RPMI7951 (cell line): Measurements from ENCODE around the gene TMTC1. TPM values are rescaled to one million over a fixed set of nuclear protein-coding genes. Genes with fewer than 3 reads are reported as not detected.
A peak's percentile ranks its signal among the peaks of the same experiment; 100 is the strongest.

Experiments used
- DNase-seq: peaks from one replicate; pipeline ENCODE4 v3.0.0-alpha.2; 2012; ENCODE audit warnings: low read depth
- total RNA-seq: library from RNA; depleted of rRNA; stranded (reverse); fragments of >200 nt; shearing (Covaris generic); gene quantifications from 2 replicates; pipeline ENCODE4 v1.2.3, GENCODE V29; 2014

TMTC1 gene
- total RNA-seq, 1 experiment from 2014 or later, result 0.84 TPM

- DNase-seq, result no peak
Measured at GRCh38 chr12:29711381-29711780, 72.4 kb downstream of the TMTC1 start.

DNA sequence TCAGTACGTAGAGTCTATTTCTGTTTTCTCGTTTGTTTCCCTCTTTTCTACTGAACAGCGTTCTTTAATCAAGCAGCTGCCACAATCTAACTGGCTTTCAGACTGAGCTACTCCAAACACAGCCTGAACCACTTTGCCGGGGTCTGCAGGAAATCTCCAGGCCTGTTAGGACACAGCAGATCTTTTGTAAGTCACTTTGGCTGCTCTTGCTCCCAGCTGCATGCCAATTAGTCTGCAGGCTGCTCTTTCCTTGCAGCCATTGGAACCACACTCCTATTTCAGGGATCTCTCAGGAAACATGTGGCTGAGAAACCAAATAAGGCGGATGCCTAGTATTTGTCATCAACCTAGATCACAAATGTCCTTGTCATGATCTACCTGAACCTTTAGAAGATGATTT is 73.6 kb downstream of the TMTC1 start:
- DNase-seq, result peak; percentile 11

DNA sequence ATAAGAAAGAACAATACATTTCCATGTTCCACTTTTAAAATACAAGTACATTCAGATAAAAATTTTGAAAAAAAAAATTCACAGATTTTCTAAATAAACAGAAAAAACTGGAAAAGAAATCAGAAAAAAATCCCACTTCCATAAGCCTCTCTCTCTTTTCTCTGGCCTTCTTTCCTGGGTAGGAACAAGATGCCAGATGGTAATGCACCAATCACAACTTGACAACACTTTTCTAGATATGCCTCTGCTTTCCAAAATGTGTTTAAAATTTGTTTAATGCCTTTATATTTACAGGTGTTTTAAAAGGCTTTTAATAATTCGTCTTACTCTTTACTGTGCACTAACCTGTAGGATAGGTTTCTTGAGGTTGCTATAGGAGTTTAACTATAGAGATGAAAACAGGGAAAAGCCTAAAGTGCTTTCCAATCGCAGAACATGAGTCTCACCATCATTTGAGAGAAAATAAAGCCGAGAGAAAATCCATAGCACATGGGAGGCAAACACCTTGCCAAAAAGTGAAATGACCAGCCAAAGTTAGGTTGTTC is 74.2 kb downstream of the TMTC1 start:
- no peak for DNase-seq

DNA sequence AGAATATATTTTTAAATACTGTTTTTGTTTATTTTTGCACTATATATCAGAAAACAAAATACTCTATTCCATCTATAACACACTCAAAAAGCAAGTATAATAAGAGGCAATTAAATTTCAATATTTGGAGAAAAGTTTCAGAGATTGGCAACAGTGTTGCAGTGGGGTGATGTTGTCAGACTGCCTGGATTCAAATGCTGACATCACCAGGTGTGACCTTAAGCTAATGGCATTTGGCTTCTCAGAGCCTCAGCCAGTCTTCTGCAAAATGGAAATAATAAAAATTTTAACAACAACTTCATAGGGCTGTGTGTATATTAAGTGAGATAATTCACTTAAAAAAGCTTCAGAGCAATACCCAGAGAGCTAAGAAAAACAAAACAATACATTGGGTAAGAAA is 74.7 kb downstream of the TMTC1 start:
- no peak for DNase-seq

- no peak for DNase-seq
Measured at GRCh38 chr12:29707846-29708245, 75.9 kb downstream of the TMTC1 start.

- no peak for DNase-seq
Measured at GRCh38 chr12:29706311-29706710, 77.4 kb downstream of the TMTC1 start.

DNA sequence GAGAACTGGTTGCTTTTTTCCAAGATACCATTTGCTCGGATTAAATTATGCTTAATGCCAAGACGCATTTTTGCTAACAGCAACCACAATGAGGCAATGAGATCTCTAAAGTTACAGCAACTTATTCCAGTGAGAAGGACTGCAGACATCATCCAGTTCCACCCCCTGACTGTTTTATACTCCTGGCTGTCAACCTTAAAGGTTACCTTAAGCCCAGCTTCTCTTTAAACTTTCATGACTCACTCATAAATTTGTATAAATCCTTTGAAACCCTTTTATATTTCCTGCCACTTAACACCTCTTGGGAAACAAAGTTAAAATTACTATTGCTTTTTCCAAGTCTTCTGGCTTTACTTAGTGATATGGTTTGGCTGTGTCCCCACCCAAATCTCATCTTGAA is 80.2 kb downstream of the TMTC1 start:
- no peak for DNase-seq

DNA sequence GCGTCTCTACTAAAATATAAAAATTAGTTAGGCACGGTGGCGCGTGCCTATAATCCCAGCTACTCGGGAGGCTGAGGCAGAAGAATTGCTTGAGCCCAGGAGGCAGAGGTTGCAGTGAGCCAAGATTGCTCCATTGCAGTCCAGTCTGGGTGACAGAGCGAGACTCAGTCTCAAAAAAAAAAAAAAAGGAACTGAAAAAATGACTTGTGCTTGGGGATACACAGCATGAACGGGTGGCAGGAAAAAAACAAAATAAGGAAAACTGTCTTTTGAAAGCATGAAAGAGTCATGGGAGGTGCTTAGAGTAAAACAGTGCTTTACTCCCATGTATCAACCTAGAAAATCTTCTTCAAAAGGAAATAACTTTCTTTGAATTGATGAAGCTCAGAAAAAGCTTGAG is 80.8 kb downstream of the TMTC1 start:
- DNase-seq, result no peak

GRCh38 chr12:29702222-29702621 is 81.5 kb downstream of the TMTC1 start:
- no peak for DNase-seq

DNA sequence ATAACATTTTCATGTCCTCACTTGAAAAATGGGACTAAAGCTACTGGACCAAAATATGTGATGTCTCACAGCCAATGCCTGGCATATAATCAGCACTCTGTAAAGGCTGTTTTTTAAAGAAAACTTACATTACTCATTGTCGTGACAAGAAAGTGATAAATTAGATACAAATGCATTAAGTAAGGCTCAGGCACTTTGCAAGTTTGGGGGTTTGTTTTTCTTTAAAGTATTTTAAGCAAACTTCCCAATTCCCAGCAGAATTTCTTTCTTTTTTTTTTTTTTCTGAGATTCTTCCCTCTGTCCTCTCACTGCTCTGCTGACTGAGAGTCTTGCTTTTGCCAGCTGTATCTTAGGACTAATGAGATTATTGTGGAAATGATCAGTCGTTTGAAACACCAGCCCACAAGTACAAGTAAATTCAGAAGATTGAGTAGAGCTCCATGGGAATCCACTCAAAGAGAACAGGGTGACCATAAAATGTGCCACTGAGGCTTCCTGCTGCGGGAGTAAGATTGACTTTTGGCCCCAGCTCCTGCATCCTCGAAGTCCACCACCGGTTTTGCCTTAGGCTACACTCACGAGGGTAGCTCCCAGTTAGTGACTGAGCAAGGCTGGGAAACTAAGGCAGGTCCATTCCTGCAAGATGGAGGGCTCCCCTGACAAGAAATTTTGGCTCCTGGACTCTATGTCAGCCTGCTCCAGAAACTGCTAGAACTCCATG is 82.8 kb downstream of the TMTC1 start:
- DNase-seq, result no peak

DNA sequence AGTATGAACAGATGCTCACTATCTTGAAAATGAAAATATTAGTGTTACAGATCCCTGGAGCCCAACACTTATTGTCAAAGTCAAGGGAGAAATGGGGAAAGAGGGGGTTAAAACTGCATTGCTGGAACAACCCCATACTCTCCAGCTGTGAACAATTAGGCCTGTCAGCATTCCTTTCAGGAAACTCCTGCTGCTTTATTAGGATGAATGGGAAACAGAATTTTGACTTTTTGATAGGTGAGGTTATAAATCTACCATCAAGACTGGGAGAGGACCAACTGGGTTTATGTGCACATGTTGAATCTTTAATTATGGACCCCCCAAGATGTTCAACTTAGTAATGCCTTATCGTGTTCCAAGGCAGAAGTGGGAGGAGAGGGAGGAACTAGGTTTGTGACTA is 85.0 kb downstream of the TMTC1 start:
- no peak for DNase-seq

DNA sequence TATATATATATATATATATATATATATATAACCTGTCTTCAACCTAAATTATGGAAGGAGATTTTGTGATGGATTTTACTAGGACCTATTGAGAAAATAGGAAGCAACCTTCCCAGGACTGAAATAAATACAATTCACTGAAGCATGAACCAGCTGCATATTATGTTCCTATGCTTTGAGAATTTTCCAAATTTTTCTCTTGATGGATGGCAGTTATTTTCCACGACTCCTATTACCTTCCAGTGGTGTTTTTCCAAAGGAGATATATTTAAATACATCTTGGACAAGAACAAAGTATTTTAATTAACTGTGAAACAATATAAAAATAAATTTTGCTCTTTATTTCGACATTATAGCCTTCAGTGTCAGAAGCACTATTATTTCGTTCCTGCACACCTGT is 87.9 kb downstream of the TMTC1 start:
- no peak for DNase-seq

DNA sequence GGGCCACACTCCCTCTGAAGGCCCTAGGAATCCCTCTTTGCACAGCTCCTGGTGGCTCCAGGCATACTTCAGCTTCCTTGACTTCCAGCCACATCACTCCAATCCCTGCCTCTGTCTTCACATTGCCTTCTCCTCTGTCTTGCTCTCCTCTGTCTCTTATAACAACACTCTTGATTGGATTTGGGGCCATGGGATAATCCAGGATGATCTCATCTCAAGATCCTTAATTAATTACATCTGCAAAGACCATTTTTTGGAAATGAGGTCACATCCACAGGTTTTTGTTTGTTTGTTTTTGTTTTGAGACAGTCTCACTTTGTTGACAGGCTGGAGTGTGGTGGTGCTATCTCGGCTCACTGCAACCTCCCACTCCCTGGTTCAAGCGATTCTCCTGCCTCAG is 88.7 kb downstream of the TMTC1 start:
- DNase-seq, result no peak

DNA sequence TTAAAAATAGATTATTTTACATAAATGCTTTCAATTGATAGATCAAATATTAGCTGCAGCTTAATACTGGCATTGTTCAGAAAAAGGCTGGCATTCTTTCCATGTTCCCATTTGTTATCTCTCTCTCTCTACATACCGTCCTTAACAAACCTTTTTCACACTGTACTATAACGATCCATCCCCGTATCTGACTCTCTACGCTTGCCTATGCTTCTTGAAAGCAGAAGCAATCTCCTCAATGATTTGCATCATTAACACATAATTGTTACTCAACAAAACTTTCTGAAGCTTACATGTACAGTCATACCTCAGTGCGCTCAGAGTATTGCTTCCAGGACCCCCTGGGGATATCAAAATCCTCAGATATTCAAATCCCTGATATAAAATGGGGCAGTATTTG is 89.7 kb downstream of the TMTC1 start:
- no peak for DNase-seq

- DNase-seq, result no peak
Measured at GRCh38 chr12:29692237-29692636, 91.5 kb downstream of the TMTC1 start.

DNA sequence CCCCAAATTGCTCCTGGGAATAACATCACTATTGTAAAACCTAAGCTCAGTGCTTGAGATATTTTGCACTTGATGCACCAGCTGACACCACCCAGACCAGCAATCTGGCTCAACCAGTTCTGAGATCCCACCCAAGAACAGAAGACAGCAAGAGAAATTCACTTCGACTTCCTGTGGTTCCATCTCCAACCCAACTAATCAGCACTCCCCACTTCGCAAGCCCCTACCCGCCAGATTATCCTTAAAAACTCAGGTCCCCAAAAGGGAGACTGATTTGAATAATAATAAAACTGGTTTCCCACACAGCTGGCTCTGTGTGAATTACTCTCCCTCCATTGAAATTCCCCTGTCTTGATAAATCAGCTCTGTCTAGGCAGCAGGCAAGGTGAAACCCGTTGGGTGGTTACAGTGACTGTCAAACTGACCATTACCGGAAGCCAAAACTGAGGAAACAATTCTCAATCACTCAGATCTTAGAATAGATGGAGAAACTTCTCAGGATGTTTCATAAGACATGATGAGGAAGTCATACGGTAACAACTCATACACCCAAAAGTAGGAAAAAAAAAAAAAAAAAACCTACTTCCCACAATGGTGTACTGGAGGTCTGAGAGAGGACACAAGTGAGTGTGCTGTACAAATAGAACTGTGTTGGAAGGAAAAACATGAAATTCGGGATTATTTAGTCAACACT is 92.4 kb downstream of the TMTC1 start:
- DNase-seq, result no peak

GRCh38 chr12:29690728-29691127 is 93.0 kb downstream of the TMTC1 start:
- no peak for DNase-seq

DNA sequence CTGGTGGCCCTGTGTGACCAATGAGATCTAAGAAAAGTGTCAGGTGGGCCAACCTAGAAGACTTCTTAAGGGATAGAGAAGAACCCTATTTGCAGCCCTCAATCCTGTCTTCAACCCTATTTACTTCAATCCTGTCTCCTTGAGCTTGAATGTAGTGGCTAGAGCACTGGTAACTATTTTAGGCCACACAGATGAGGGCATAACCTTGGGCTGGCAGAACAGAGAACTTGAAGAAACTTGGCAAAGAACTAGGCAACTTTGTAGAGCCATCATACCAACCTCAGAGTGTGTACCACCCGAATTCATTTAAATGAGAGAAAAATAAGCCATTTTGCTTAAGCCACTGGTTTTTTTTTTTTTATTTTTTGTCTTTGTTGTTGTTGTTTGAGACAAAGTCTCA is 94.8 kb downstream of the TMTC1 start:
- no peak for DNase-seq

DNA sequence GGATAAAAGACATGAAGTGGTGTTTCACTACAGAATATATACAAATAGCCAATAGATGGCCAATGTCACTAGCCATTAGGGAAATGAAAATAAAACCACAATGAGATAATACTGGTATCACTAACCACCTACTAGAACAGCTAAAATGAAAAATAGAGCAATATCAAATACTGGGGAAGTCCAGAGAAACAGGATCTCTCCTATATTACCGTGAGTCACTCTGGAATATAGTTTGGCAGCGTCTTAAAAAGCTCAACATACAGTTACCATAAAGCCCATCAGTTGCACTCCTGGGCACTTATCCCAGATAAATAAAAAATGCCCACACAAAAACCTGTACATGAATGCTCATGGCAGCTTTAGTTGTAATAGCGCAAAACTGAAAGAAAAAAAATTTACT is 101.7 kb downstream of the TMTC1 start:
- DNase-seq, result no peak

DNA sequence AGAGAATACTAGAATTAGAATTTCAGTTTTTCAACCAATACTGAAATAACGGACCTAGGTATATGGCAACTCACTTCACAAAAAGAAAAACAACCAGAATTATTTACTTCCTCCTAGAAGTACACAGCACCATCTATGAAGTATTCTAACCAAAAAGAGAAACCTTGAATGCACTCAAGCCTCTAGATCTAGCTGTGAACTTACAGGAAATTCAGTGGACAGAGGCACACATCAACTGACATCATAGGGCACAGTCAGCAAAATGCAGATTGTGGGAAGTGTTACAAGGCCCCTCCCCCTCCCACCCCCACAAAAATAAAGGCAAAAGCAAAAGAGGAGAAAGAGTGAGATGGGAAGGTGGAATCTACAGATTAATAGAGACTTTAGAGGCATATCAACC is 102.4 kb downstream of the TMTC1 start:
- no peak for DNase-seq

DNA sequence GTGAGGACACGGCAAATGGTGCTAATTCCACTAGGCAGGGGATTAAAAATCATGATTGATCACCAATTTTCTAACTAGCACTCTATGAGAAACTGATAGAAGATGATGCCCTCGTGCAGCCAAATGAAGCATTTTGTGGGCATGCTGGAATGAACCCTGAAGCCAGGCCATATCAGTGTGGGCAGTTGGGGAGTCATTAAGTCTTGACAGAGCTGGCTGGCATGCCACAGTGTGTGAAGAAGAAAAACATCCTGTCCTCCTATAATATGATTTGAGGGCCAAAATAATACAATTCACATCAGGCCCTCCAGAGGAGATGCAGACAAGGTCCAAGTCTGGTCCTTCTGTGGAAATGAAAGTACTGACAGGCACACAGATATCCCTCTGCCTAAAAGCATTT is 107.1 kb downstream of the TMTC1 start:
- DNase-seq, result no peak

- no peak for DNase-seq
Measured at GRCh38 chr12:29674463-29674862, 109.3 kb downstream of the TMTC1 start.

DNA sequence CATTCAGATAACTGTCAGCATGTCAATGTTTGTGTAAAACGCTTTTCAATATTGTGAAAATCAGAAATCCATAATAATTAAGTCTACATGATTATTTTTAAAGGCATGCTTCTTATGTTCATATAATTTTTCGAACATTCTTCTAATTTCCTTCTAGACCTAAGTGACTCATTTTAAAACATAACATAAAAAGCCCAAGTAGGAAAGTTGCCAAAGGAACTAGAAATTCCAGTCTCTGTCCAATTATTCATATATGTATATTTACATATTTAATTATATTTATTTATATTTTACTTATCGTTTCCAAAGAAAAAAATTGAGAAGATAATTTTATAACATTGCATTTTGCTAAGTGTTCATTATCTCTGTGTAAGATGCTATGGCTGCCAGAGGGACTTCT is 110.4 kb downstream of the TMTC1 start:
- DNase-seq, result no peak
